HG03135 (cell line): ENCODE measurements around the gene FAM167B.

ENCODE experiments used
- ATAC-seq: cut with Tn5 transposase; IDR thresholded peaks from one replicate; pipeline ENCODE4 v1.9.1; 2021; ENCODE audit warnings: mild to moderate bottlenecking, moderate library complexity; ENCODE audit not compliant: unreplicated experiment

FAM167B gene

DNA sequence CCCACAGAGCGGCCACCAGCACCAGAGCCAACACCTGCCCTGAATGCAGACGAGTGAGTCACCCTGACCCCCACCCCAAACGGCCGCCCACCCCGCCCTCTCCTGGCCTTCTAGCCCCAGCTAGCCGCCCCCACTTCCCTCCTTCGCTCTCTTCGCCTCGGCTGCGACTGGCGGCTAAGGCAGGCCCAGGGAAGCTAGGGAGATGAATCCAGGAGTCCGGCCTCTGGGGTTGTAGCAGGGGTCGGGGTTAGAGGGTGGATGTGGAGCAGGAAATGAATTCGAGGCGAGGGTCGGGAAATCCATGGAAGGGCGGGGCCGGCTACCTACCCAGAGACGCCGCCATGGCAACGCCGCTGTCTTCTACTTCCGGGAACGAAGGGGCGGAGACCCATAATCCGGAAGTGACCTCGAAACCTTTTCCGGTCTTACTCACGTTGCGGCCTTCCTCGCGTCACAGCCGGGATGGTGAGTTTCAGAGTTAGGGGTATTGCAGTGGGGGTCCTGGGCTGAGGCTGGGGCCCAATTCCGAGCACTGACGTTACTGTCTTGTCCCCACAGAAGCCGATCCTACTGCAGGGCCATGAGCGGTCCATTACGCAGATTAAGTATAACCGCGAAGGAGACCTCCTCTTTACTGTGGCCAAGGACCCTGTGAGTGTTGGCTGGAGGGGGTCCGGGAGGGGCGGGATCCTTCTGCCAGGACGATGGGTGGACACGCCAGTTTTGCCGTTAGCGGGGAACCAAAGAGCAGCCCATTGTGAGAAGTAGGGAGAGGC is 24.9 kb upstream of the FAM167B start, which contains the start of the genes EIF3I and TMEM234:
TSS of gene EIF3I (plus strand) at position 428 of the 776 bp plus-strand sequence. CDS start at position 463, 35 bp downstream.
TSS of gene TMEM234 (minus strand) at position 374 of the 776 bp plus-strand sequence. CDS start at position 343, 31 bp downstream.
- ATAC-seq = peak; percentile 89

DNA sequence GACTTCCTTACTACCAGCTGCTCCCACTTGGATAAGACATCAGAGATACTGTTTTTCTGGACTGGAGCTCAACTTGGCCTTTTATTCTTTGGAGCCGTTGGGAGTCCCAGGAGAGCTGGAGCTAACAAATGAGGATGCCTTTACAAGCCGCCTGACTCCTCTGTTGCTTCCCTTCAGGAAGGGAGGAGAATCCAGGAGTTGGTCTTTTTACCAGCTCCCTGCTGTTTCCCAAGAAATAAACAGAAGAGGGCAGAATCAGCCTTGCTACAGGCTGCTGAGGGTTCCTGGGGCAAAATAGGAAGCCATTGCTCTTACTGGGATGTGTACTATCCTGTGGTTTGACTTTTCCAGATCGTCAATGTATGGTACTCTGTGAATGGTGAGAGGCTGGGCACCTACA is 23.3 kb upstream of the FAM167B start:
- ATAC-seq = no peak

- ATAC-seq = no peak
These were observed 22.7 kb upstream of the FAM167B start for GRCh38 chr1:32224285-32224684.

DNA sequence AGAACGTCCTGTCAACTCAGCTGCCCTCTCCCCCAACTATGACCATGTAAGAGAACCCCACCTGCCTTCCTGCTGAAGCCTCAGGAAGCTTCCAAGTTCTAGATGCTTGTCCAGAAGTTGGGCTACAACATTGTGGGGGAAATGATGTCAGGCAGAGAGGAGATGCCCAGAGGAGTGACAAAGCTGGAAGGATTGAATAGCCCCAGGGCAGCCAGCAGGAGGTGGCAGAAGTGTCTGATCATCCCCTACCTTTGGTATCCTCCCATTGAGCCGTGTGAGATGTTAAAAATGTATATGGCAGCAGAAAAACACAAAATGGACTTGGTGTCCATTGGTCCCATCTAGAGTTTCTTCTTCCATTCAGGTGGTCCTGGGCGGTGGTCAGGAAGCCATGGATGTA is 18.3 kb upstream of the FAM167B start:
- ATAC-seq = no peak

GRCh38 chr1:32231843-32232432 is 15.1 kb upstream of the FAM167B start:
- ATAC-seq = no peak

- ATAC-seq = no peak
These were observed 14.3 kb upstream of the FAM167B start for GRCh38 chr1:32232558-32233304.

GRCh38 chr1:32234792-32235191 is 12.2 kb upstream of the FAM167B start:
- no peak for ATAC-seq

DNA sequence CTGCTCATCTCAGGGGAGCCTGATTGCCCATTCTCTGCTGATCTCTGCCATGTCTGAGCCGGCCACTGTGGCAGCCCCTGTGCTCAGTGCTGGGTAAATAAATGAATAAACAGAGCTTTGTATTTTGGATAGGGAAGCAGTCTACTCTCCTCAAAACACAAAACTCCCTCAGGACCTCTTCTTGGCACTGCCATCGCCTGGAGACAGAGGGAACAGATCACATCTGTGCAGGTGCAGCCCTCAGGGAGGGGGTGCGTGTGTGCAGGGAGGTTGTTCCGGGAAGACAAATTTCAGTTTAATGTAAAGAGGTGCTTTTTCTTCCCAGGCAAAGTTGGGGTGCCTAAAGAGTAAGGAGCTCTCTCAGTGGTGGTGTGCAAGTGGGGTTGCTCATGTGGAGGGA is 7.7 kb upstream of the FAM167B start:
- no peak for ATAC-seq

DNA sequence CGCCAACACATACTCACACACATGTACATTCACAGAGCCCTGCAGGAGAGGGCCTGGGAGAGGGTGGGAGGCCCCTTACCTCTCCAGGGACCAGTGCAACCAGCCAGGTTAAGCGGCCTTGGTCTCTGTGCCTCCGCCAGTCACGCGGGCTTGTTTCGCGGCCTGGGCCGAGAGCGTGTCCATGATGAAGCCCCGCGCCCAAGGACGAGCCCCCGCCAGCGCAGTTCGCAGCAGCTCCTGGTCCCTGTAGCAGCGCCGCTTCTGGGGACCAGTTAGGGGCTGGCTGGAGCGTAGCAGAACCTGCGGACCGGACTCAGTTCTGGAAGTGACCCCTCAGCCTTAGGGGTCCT is 7.3 kb upstream of the FAM167B start:
- ATAC-seq = no peak

- no peak for ATAC-seq
These were observed 6.7 kb upstream of the FAM167B start for GRCh38 chr1:32240140-32240951.

DNA sequence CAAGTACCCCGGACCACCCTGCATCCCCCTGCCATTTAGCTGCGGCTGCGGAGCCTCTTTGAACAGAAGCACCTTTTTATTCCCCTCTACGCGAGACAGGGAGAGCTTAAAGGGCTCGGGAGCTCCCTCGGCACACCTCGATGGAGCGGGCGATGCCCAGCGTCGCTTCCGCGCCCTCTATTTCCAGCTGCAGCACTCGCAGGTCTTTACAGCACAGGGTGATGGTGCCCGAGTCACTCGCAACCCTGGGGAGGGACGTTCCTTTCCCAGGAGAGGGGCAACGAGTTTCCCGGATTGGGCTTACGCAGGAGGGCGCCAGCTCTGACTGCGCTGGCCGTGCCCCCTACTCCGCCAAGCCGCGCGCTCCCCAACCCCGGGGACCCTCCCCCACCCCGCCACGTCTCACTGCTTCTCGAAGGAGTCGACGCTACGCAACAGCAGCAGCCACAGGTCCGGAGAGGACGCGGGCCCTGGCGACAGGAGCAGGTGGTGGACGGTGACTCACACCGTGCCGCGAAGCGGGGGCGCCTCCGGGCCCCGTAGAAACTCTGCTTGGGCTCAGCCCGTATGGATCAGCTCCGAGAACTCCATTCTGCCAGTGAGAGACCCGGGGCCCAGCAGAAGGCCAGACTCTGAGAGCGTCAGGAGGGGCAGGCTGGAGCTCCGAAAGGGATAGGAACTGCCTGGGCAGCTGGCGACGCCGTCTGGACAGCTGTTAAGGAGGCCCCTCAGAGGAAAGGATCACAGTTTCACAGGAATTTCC is 5.8 kb upstream of the FAM167B start:
- no peak for ATAC-seq

- ATAC-seq = no peak
These were observed 4.6 kb upstream of the FAM167B start for GRCh38 chr1:32242341-32242851.

DNA sequence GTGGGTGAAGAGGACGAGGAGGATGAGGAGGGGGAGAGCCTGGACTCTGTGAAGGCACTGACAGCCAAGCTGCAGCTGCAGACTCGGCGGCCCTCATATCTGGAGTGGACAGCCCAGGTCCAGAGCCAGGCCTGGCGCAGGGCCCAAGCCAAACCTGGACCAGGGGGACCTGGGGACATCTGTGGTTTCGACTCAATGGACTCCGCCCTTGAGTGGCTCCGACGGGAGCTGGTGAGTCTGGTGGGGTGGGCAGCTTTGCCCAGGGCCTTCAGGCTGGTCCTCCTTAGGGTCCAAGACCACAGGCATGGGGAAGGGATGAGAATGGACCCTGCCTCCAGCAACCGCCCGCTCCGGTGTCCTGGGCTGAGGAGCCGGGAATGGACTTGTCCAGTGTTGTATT is 430 bp downstream of the FAM167B start:
- no peak for ATAC-seq

DNA sequence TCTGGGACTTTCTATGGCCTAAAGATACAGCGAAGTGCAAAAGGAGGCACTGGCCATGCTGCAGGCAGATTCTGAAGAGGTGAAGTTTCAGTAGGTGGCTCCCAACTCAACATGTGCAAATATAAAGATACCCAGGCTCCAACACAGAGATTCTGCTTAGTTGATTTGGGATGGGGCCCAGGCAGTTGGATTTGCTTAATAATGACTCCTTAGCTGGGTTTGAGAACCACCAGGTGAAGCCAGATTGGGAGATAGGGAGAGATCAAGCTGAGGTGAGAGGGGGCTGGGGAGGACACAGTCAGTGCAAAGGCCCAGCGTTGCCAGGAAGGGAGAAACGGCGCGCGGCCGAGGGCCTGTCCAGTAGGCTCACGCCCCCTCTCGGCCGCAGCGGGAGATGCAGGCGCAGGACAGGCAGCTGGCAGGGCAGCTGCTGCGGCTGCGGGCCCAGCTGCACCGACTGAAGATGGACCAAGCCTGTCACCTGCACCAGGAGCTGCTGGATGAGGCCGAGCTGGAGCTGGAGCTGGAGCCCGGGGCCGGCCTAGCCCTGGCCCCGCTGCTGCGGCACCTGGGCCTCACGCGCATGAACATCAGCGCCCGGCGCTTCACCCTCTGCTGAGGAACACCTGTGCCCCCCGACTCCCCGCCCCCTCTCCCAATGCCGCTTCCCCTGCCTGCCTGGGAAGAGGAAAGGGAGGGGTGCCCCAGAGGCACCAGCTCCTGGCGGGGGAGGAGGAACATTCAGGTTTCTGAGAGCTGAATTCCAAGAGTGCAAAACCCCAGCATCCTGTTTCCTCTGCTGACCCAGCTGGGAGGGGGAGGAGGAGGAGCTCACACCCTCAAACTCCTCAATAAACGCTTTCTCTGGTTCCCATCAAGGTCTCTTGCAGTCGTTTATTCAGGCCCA is 1.2 kb downstream of the FAM167B start:
- ATAC-seq = no peak

GRCh38 chr1:32249831-32250525 is 3.0 kb downstream of the FAM167B start:
- ATAC-seq = peak; percentile 62

- ATAC-seq = no peak
These were observed 4.1 kb downstream of the FAM167B start, which contains the start of gene LCK for GRCh38 chr1:32250893-32251716. LCK (plus strand) TSS chr1:32251265; CDS start chr1:32274330, 23,065 bp downstream.
